Parathyroid adenoma (tissue), 2 donors: ENCODE data around the gene LLGL2.
"Not testable (repeated sequence)": the region's sequence is repeated elsewhere in the genome, so short reads cannot be mapped to it uniquely, and the experiment has no call there.

Source experiments
- H2AFZ ChIP-seq: fragments of 300-600 bp; sonication (generic); one replicate; pipeline ENCODE4 v1.7.0; 2017; ENCODE audit warnings: antibody characterized with exemption, mild to moderate bottlenecking
- H3K27ac ChIP-seq: fragments of 300-600 bp; sonication (generic); one replicate; pipeline ENCODE4 v1.7.0; 2017
- H3K27me3 ChIP-seq: fragments of 300-600 bp; sonication (generic); one replicate; pipeline ENCODE4 v1.7.0; 2017; ENCODE audit warnings: low read length; ENCODE audit not compliant: control insufficient read depth, insufficient read depth
- H3K36me3 ChIP-seq: fragments of 300-600 bp; sonication (generic); one replicate; pipeline ENCODE4 v1.7.0; 2017; ENCODE audit warnings: low read length; ENCODE audit not compliant: control insufficient read depth, insufficient read depth
- H3K4me1 ChIP-seq: fragments of 300-600 bp; sonication (generic); one replicate; pipeline ENCODE4 v1.7.0; 2017; ENCODE audit warnings: control low read depth
- H3K4me2 ChIP-seq: fragments of 300-600 bp; sonication (generic); one replicate; pipeline ENCODE4 v1.7.0; 2017; ENCODE audit warnings: low read length
- H3K4me3 ChIP-seq: fragments of 300-600 bp; sonication (generic); one replicate; pipeline ENCODE4 v1.7.0; 2017; ENCODE audit warnings: low read depth, low read length
- H3K79me2 ChIP-seq: fragments of 300-600 bp; sonication (generic); one replicate; pipeline ENCODE4 v1.7.0; 2017; ENCODE audit warnings: control low read depth
- H3K9ac ChIP-seq: fragments of 300-600 bp; sonication (generic); one replicate; pipeline ENCODE4 v1.7.0; 2017; ENCODE audit warnings: mild to moderate bottlenecking
- H3K9me3 ChIP-seq: fragments of 300-600 bp; sonication (generic); one replicate; pipeline ENCODE4 v1.7.0; 2017; ENCODE audit warnings: low read length; ENCODE audit not compliant: control insufficient read depth
- TF ChIP-seq, protein P1 (sequence below): fragments of 300-600 bp; sonication (generic); IDR thresholded peaks from one replicate; pipeline ENCODE4 v1.7.0; 2017; ENCODE audit warnings: antibody characterized with exemption, mild to moderate bottlenecking
- donor health status: primary hyperparathyroidism.

LLGL2 gene

DNA sequence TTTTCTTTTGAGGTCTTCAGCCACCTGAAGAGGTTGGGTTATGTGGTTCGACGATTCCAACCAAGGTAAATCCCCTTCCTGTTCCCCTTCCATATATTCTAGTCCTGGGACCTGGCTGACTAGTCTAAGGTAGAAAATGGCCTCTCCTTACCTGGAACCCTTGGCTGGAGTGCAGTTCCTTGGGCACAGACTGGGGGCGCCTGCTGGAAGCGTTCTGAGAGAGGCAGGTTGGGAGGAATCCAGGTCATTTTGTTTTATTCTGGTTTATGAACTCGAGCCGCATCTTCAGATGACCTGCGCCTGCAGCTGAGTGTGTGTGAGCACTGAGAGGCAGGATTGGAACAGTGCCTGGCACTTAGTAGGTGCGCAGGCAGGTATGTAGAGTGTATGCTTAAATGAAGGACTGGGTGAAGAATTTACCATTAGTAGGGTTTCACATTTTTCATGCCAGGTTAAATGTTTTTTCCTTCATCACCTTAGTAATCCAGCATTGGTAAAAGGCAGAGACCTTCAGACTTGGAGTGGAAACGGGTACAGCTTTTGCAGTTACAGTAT lies 6.4 kb upstream of the LLGL2 start:
- H3K9me3 ChIP-seq, result no peaks in the 10 kb centered on the region
- H3K79me2 ChIP-seq, result peaks cover 2% of the 10 kb centered on the region
- no peak overlapping the region for H3K27ac ChIP-seq
- no peak overlapping the region for H2AFZ ChIP-seq
- H3K27me3 ChIP-seq, result no peaks in the 10 kb centered on the region
- H3K4me2 ChIP-seq, result no peak overlapping the region
- TF ChIP-seq, protein P1, sequence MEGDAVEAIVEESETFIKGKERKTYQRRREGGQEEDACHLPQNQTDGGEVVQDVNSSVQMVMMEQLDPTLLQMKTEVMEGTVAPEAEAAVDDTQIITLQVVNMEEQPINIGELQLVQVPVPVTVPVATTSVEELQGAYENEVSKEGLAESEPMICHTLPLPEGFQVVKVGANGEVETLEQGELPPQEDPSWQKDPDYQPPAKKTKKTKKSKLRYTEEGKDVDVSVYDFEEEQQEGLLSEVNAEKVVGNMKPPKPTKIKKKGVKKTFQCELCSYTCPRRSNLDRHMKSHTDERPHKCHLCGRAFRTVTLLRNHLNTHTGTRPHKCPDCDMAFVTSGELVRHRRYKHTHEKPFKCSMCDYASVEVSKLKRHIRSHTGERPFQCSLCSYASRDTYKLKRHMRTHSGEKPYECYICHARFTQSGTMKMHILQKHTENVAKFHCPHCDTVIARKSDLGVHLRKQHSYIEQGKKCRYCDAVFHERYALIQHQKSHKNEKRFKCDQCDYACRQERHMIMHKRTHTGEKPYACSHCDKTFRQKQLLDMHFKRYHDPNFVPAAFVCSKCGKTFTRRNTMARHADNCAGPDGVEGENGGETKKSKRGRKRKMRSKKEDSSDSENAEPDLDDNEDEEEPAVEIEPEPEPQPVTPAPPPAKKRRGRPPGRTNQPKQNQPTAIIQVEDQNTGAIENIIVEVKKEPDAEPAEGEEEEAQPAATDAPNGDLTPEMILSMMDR, result no peak
- peaks cover 4% of the 10 kb centered on the region for H3K4me1 ChIP-seq
- H3K4me3 ChIP-seq, result no peak overlapping the region
- H3K36me3 ChIP-seq, result no peaks in the 10 kb centered on the region
- H3K9ac ChIP-seq, result no peak overlapping the region

- not testable (repeated sequence) for H2AFZ ChIP-seq, H3K9ac ChIP-seq, H3K36me3 ChIP-seq, H3K4me1 ChIP-seq, H3K9me3 ChIP-seq, H3K79me2 ChIP-seq, H3K4me3 ChIP-seq, H3K27ac ChIP-seq, H3K27me3 ChIP-seq, H3K4me2 ChIP-seq
These were observed 5.1 kb upstream of the LLGL2 start for GRCh38 chr17:75520413-75520812.

DNA sequence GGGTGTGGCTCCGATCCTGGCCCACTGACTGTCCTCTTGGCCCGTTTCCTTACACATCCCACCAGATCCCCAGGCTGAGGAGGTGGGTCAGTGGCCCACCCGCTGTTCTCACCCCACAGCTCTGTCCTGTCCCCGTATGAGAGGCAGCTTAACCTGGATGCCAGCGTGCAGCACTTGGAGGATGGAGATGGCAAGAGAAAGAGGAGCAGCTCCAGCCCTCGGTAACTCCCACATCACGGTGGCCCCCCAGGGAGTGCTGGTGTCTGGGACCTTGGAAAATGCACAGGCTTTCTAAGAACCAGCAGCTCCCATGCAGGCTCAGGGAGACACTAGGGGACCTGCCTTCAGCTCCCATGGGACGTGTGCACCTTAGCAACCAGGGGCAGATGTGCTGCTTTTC lies 4.2 kb upstream of the LLGL2 start:
- peaks cover 4% of the 10 kb centered on the region for H3K4me1 ChIP-seq
- no peaks in the 10 kb centered on the region for H3K27me3 ChIP-seq
- no peak overlapping the region for H3K4me3 ChIP-seq
- no peak overlapping the region for H3K27ac ChIP-seq
- no peaks in the 10 kb centered on the region for H3K36me3 ChIP-seq
- H3K9ac ChIP-seq, result no peak overlapping the region
- no peak overlapping the region for H3K4me2 ChIP-seq
- TF ChIP-seq, protein P1, result no peak
- no peak overlapping the region for H2AFZ ChIP-seq
- H3K9me3 ChIP-seq, result no peaks in the 10 kb centered on the region
- H3K79me2 ChIP-seq, result no peaks in the 10 kb centered on the region

GRCh38 chr17:75521951-75522727 lies 3.4 kb upstream of the LLGL2 start:
- H3K4me2 ChIP-seq, result no peak overlapping the region

DNA sequence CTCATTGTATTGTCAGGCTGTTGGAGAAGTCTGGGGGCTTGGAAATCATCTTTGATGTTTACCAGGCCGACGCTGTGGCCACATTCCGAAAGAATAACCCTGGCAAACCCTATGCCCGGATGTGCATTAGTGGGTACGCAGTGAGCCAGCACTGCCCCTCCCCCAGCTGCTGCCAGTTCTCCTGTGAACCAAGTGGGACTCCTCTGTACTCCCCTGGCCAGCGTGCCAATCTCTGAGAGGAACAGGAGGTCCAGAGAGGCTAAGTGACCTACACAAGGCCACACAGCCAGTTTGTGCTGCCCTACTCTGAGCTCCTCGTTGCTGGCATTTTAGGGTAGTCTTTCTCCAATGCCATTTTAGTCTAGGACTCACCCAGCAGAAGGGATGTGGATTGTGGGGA lies 1.9 kb upstream of the LLGL2 start:
- Histone ChIP-seq H3K27ac (no peak overlapping the region), H3K36me3 (no peaks in the 10 kb centered on the region), H3K9me3 (no peaks in the 10 kb centered on the region), H3K9ac (no peak overlapping the region), H3K4me2 (no peak overlapping the region), H3K79me2 (peaks cover 6% of the 10 kb centered on the region), H3K27me3 (no peaks in the 10 kb centered on the region), H2AFZ (no peak overlapping the region), H3K4me1 (no peaks in the 10 kb centered on the region), H3K4me3 (no peak overlapping the region)
- TF ChIP-seq, protein P1, result no peak

More at GRCh38 chr17:75521951-75522727, 3.4 kb upstream of the LLGL2 start:
- H3K9me3 ChIP-seq, result no peaks in the 10 kb centered on the region
- H3K27me3 ChIP-seq, result no peaks in the 10 kb centered on the region
- H3K4me1 ChIP-seq, result peaks cover 4% of the 10 kb centered on the region
- no peak overlapping the region for H2AFZ ChIP-seq
- no peaks in the 10 kb centered on the region for H3K36me3 ChIP-seq
- TF ChIP-seq, protein P1, result no peak
- H3K9ac ChIP-seq, result no peak overlapping the region
- no peaks in the 10 kb centered on the region for H3K79me2 ChIP-seq
- H3K27ac ChIP-seq, result no peak overlapping the region
- no peak overlapping the region for H3K4me3 ChIP-seq
